Upper lobe of left lung (tissue), 6 donors: ENCODE data around the gene TMEM37. TPM values are rescaled to one million over a fixed set of nuclear protein-coding genes. Genes with fewer than 3 reads are reported as not detected.
A peak's percentile ranks its signal among the peaks of the same experiment; 100 is the strongest.

Experiments used
- ATAC-seq, 2 donors: fragments of 200-7000 bp; cut with Tn5 transposase; one replicate each; pipeline ENCODE4 v1.9.1; 2022; ENCODE audit warnings: mild to moderate bottlenecking in 2 of 2, moderate library complexity in 2 of 2; ENCODE audit not compliant: low FRiP score in 2 of 2
- DNase-seq, 2 donors: peaks; one replicate each; pipeline ENCODE4 v3.0.0-alpha.2; 2019 to 2020
- H3K27ac ChIP-seq, 4 donors: fragments of 200-600 bp; sonication (generic); one replicate each; pipeline ENCODE4 v1.5.1; 2016 to 2019
- H3K27me3 ChIP-seq, 4 donors: fragments of 200-600 bp; sonication (generic); one replicate each; pipeline ENCODE4 v1.5.1; 2017 to 2019
- H3K36me3 ChIP-seq, 4 donors: fragments of 200-600 bp; sonication (generic); one replicate each; pipeline ENCODE4 v1.5.1; 2016 to 2019
- H3K4me1 ChIP-seq, 4 donors: fragments of 200-600 bp; sonication (generic); one replicate each; pipeline ENCODE4 v1.5.1; 2018 to 2019
- H3K4me3 ChIP-seq, 4 donors: fragments of 200-600 bp; sonication (generic); one replicate each; pipeline ENCODE4 v1.5.1; 2017 to 2019; ENCODE audit warnings: mild to moderate bottlenecking in 2 of 4, moderate library complexity in 1 of 4
- H3K9me3 ChIP-seq, 4 donors: fragments of 200-600 bp; sonication (generic); one replicate each; pipeline ENCODE4 v1.5.1; 2018 to 2019
- EP300 ChIP-seq, 4 donors: sonication (generic); formaldehyde crosslinking; IDR thresholded peaks; one replicate each; pipeline ENCODE4 v1.5.1; 2017; ENCODE audit warnings: antibody characterized with exemption in 4 of 4, control low read depth in 2 of 4
- POLR2A ChIP-seq, 4 donors: fragments of 450-650 bp; IDR thresholded peaks; one replicate each; pipeline ENCODE4 v1.5.1; 2016 to 2017; ENCODE audit warnings: antibody characterized with exemption in 4 of 4, mild to moderate bottlenecking in 2 of 4
- POLR2AphosphoS5 ChIP-seq, 2 donors: sonication (generic); formaldehyde crosslinking; IDR thresholded peaks; one replicate each; pipeline ENCODE4 v1.5.1; 2017; ENCODE audit warnings: antibody characterized with exemption in 2 of 2
- WGBS, 2 donors: methylation state at CpG; one replicate each; pipeline ENCODE4 v1.1.5; 2017 to 2018; 5-methylcytosine and 5-hydroxymethylcytosine counted together
- total RNA-seq, 6 donors: library from RNA; depleted of rRNA in 4 of 6; stranded (reverse); fragments of >200 nt in 4 of 6; gene quantifications; one replicate each; pipeline versions ENCODE4 v1.1.0 to v1.2.1, GENCODE V29; 2016 to 2021
- TF ChIP-seq, protein P1 (sequence below), 6 experiments: fragments of 450-650 bp in 4 of 6; fragments of 200-600 bp in 2 of 6; sonication (generic) in 2 of 6; IDR thresholded peaks; one replicate each; pipeline ENCODE4 v1.5.1; 2016 to 2019; ENCODE audit warnings: antibody characterized with exemption in 6 of 6
- donor health status: DM: no; HTN: no; CAD: no; lungs with moderate emphysema.
- donor health status: DM: no; HTN: yes; CAD: no; lungs with severe emphysema.

The TMEM37 gene
- total RNA-seq, 6 donors from 2014 or later = 9.3 to 28.5 (median 14.5) TPM

- peak overlapping the region; percentile 2 to 72 (median 61) for H3K27ac ChIP-seq
- H3K4me3 ChIP-seq = no peak overlapping the region
- WGBS, 2 donors = 30 to 42% methylated on average over 9 of the region's 9 CpGs
- no peaks in the 10 kb centered on the region for H3K9me3 ChIP-seq
- H3K27me3 ChIP-seq = no peaks in the 10 kb centered on the region
- H3K4me1 ChIP-seq = peaks cover 18 to 27% (median 21%) of the 10 kb centered on the region in 4 donors
- TF ChIP-seq, protein P1, sequence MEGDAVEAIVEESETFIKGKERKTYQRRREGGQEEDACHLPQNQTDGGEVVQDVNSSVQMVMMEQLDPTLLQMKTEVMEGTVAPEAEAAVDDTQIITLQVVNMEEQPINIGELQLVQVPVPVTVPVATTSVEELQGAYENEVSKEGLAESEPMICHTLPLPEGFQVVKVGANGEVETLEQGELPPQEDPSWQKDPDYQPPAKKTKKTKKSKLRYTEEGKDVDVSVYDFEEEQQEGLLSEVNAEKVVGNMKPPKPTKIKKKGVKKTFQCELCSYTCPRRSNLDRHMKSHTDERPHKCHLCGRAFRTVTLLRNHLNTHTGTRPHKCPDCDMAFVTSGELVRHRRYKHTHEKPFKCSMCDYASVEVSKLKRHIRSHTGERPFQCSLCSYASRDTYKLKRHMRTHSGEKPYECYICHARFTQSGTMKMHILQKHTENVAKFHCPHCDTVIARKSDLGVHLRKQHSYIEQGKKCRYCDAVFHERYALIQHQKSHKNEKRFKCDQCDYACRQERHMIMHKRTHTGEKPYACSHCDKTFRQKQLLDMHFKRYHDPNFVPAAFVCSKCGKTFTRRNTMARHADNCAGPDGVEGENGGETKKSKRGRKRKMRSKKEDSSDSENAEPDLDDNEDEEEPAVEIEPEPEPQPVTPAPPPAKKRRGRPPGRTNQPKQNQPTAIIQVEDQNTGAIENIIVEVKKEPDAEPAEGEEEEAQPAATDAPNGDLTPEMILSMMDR (IDR thresholded peaks at IDR 0.05) = no peak
- peak in 1 of 4 donors; percentile 44 for TF ChIP-seq EP300 (IDR thresholded peaks at IDR 0.05)
- TF ChIP-seq POLR2A (IDR thresholded peaks at IDR 0.05) = peak in 1 of 4 donors; percentile 43
- peak in 1 of 2 donors; percentile 17 for TF ChIP-seq POLR2AphosphoS5 (IDR thresholded peaks at IDR 0.05)
- ATAC-seq = peak; percentile 85 to 87
- peak in 1 of 2 donors; percentile 86 for DNase-seq
- H3K36me3 ChIP-seq = no peaks in the 10 kb centered on the region
These were observed 44.1 kb upstream of the TMEM37 start for GRCh38 chr2:119387381-119388129.

GRCh38 chr2:119389615-119390306, 41.9 kb upstream of the TMEM37 start:
- WGBS, 2 donors = 22 to 27% methylated on average over 5 of the region's 5 CpGs
- H3K9me3 ChIP-seq = no peaks in the 10 kb centered on the region
- ATAC-seq (peak in 1 of 2 donors; percentile 43), DNase-seq (peak in 1 of 2 donors; percentile 77)
- no peak overlapping the region for H3K4me3 ChIP-seq
- no peaks in the 10 kb centered on the region for H3K36me3 ChIP-seq
- H3K4me1 ChIP-seq = peaks cover 18 to 27% (median 21%) of the 10 kb centered on the region in 4 donors
- no peaks in the 10 kb centered on the region for H3K27me3 ChIP-seq
- peak overlapping the region in 2 of 4 donors; percentile 4 to 34 for H3K27ac ChIP-seq
- TF ChIP-seq, protein P1 (IDR thresholded peaks at IDR 0.05) = no peak
- TF ChIP-seq POLR2A (IDR thresholded peaks at IDR 0.05) = no peak
- TF ChIP-seq EP300 (IDR thresholded peaks at IDR 0.05) = no peak
- no peak for TF ChIP-seq POLR2AphosphoS5 (IDR thresholded peaks at IDR 0.05)

DNA sequence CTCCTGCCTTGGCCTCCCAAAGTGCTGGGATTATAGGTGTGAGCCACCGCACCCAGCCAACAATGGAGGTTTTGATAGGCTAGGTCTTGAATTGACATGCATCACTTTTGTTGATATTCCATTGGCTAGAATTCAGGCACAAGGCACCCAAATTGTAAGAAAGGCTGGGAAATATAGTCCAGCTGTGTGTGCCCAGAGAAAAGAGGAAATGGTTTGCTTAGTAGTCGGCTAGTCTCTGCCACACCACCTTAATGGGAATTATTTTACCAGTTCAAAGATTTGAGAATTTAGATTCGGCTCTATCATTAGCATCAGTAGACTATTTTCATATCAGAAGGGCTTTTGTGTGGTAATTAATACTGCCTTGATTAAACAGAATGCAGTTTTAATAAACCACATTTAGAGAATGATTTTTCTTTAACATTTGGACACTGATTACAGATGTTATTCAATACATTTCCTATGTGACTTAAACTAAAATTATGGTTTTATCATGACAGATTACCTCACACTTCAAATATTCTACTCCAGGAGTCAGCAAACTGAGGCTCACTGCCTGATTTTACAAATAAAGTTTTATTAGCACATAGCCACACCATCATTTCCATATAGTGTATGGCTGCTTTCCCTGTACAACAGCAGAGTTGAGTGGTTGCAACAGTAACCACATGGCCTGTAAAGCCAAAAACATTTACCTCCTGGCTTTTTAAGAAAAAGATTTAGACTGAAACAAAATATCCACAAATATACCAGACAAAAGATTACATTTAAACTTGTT, 37.5 kb upstream of the TMEM37 start:
- H3K9me3 ChIP-seq = no peaks in the 10 kb centered on the region
- H3K27me3 ChIP-seq = no peaks in the 10 kb centered on the region
- 80 to 84% methylated on average over 3 of the region's 3 CpGs for WGBS, 2 donors

DNA sequence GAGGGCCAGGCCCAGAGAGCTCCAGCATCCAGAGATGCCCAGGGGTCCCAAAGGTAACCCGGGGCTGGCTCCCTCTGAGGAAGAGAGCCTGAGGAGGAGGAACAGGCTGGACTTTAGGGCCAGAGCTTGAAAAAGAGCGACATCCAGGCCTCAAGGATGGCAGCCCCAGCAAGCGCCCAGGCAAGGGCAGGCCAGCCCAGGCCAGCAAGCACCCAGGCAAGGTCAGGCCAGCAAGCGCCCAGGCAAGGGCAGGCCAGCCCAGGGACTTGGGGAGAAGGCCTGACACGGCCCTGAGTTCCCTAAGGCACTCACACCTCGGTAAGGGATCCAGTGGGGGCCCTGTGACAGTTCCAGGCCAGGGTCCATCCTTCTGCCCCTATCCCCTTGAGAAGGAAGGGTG, 34.5 kb upstream of the TMEM37 start:
- H3K36me3 ChIP-seq = no peaks in the 10 kb centered on the region
- no peaks in the 10 kb centered on the region for H3K9me3 ChIP-seq
- H3K4me1 ChIP-seq = no peaks in the 10 kb centered on the region
- peak in 1 of 2 donors; percentile 59 for DNase-seq
- H3K27ac ChIP-seq = no peak overlapping the region
- 87 to 90% methylated on average over 3 to 6 of the region's 6 CpGs for WGBS, 2 donors
- no peaks in the 10 kb centered on the region for H3K27me3 ChIP-seq
- H3K4me3 ChIP-seq = no peak overlapping the region
- no peak for ATAC-seq
- no peak for TF ChIP-seq POLR2AphosphoS5 (IDR thresholded peaks at IDR 0.05)
- no peak for TF ChIP-seq EP300 (IDR thresholded peaks at IDR 0.05)
- TF ChIP-seq POLR2A (IDR thresholded peaks at IDR 0.05) = no peak
- TF ChIP-seq, protein P1 (IDR thresholded peaks at IDR 0.05) = no peak

More for the DNA sequence above, 37.5 kb upstream of the TMEM37 start:
- Histone ChIP-seq H3K36me3 (no peaks in the 10 kb centered on the region), H3K4me3 (no peak overlapping the region), H3K4me1 (peaks cover 8 to 11% (median 10%) of the 10 kb centered on the region in 4 donors), H3K27ac (no peak overlapping the region)
- TF ChIP-seq, protein P1 (IDR thresholded peaks at IDR 0.05) = no peak
- TF ChIP-seq POLR2AphosphoS5 (IDR thresholded peaks at IDR 0.05) (no peak), POLR2A (IDR thresholded peaks at IDR 0.05) (no peak), EP300 (IDR thresholded peaks at IDR 0.05) (no peak)
- no peak for ATAC-seq
- no peak for DNase-seq
